Measurements from ENCODE around the gene LILRA1.

GRCh38 chr19:54577334-54577733 is 16.1 kb upstream of the LILRA1 start:
- no peak for TF ChIP-seq CTCF (IDR thresholded peaks at IDR 0.05)
- no peak for TF ChIP-seq POLR2A (IDR thresholded peaks at IDR 0.05)
